Measurements from ENCODE around the gene CITED4.

The CITED4 gene

GRCh38 chr1:40880813-40881549, 18.8 kb upstream of the CITED4 start:
- ATAC-seq (ENCODE audit: insufficient read depth, low read depth) (no peak), DNase-seq (no peak)
- Histone ChIP-seq H3K36me3 (ENCODE audit: insufficient read depth, low read length) (no peaks in the 10 kb centered on the region), H3K4me1 (ENCODE audit: insufficient read depth, low read length) (0 out of 2 replicates have a peak, but pooled peaks cover under 1% of the 10 kb centered on the region), H3K27me3 (ENCODE audit: insufficient read depth, low read length, poor library complexity) (no peaks in the 10 kb centered on the region), H3K79me2 (ENCODE audit: insufficient read depth, low read length) (no peaks in the 10 kb centered on the region), H3K27ac (ENCODE audit: low read length) (no peak overlapping the region), H3K9ac (ENCODE audit: low read depth, low read length) (no peak overlapping the region), H4K20me1 (ENCODE audit: insufficient read depth, low read length) (no peaks in the 10 kb centered on the region; the same call in 1 of the 2 replicates), H2AFZ (ENCODE audit: low read depth, low read length) (no peak overlapping the region), H3K4me3 (ENCODE audit: low read depth in 1 of 2, low read length in 2 of 2) (no peak overlapping the region), H3K4me2 (ENCODE audit: insufficient read depth, low read length) (no peak overlapping the region), H3K9me3 (ENCODE audit: insufficient read depth, low read length, severe bottlenecking) (no peaks in the 10 kb centered on the region)
- no peak for TF ChIP-seq CTCF (IDR thresholded peaks at IDR 0.05; ENCODE audit: borderline replicate concordance, extremely low read depth, low read length, poor library complexity, severe bottlenecking)
- TF ChIP-seq EZH2 (IDR thresholded peaks at IDR 0.05; ENCODE audit: borderline replicate concordance, low read depth, low read length, severe bottlenecking): no peak

- H3K79me2 ChIP-seq (ENCODE audit: insufficient read depth, low read length): no peaks in the 10 kb centered on the region
- H3K36me3 ChIP-seq (ENCODE audit: insufficient read depth, low read length): no peaks in the 10 kb centered on the region
- peaks cover 3% of the 10 kb centered on the region; the same call in 1 of the 2 replicates for H3K4me1 ChIP-seq (ENCODE audit: insufficient read depth, low read length)
- H2AFZ ChIP-seq (ENCODE audit: low read depth, low read length): no peak overlapping the region
- ATAC-seq (ENCODE audit: insufficient read depth, low read depth) (no peak), DNase-seq (no peak)
- no peak overlapping the region for H3K4me3 ChIP-seq (ENCODE audit: low read depth in 1 of 2, low read length in 2 of 2)
- H3K9ac ChIP-seq (ENCODE audit: low read depth, low read length): no peak overlapping the region
- no peaks in the 10 kb centered on the region for H3K9me3 ChIP-seq (ENCODE audit: insufficient read depth, low read length, severe bottlenecking)
- H3K27ac ChIP-seq (ENCODE audit: low read length): no peak overlapping the region
- TF ChIP-seq EZH2 (IDR thresholded peaks at IDR 0.05; ENCODE audit: borderline replicate concordance, low read depth, low read length, severe bottlenecking) (no peak), CTCF (IDR thresholded peaks at IDR 0.05; ENCODE audit: borderline replicate concordance, extremely low read depth, low read length, poor library complexity, severe bottlenecking) (no peak)
- H3K27me3 ChIP-seq (ENCODE audit: insufficient read depth, low read length, poor library complexity): no peaks in the 10 kb centered on the region
- no peak overlapping the region for H3K4me2 ChIP-seq (ENCODE audit: insufficient read depth, low read length)
- H4K20me1 ChIP-seq (ENCODE audit: insufficient read depth, low read length): no peaks in the 10 kb centered on the region; the same call in 1 of the 2 replicates
Observed at GRCh38 chr1:40879482-40880175, 17.5 kb upstream of the CITED4 start.

- H3K9ac ChIP-seq (ENCODE audit: low read depth, low read length): no peak overlapping the region
Observed at GRCh38 chr1:40878906-40879305, 16.7 kb upstream of the CITED4 start.

More at GRCh38 chr1:40878906-40879305, 16.7 kb upstream of the CITED4 start:
- H3K4me3 ChIP-seq (ENCODE audit: low read depth in 1 of 2, low read length in 2 of 2): no peak overlapping the region
- no peaks in the 10 kb centered on the region for H3K9me3 ChIP-seq (ENCODE audit: insufficient read depth, low read length, severe bottlenecking)
- DNase-seq (no peak), ATAC-seq (ENCODE audit: insufficient read depth, low read depth) (no peak)
- no peak overlapping the region for H2AFZ ChIP-seq (ENCODE audit: low read depth, low read length)
- H4K20me1 ChIP-seq (ENCODE audit: insufficient read depth, low read length): no peaks in the 10 kb centered on the region; the same call in 1 of the 2 replicates
- no peak overlapping the region for H3K27ac ChIP-seq (ENCODE audit: low read length)
- no peaks in the 10 kb centered on the region for H3K79me2 ChIP-seq (ENCODE audit: insufficient read depth, low read length)
- TF ChIP-seq EZH2 (IDR thresholded peaks at IDR 0.05; ENCODE audit: borderline replicate concordance, low read depth, low read length, severe bottlenecking): no peak
- TF ChIP-seq CTCF (IDR thresholded peaks at IDR 0.05; ENCODE audit: borderline replicate concordance, extremely low read depth, low read length, poor library complexity, severe bottlenecking): no peak
- no peaks in the 10 kb centered on the region for H3K36me3 ChIP-seq (ENCODE audit: insufficient read depth, low read length)
- H3K4me1 ChIP-seq (ENCODE audit: insufficient read depth, low read length): peaks cover 3% of the 10 kb centered on the region; the same call in 1 of the 2 replicates
- no peak overlapping the region for H3K4me2 ChIP-seq (ENCODE audit: insufficient read depth, low read length)
- H3K27me3 ChIP-seq (ENCODE audit: insufficient read depth, low read length, poor library complexity): no peaks in the 10 kb centered on the region

Data from DND-41 (cell line).